Chondrocyte (in vitro differentiated cells): ENCODE results near the gene DIS3L2. TPM values are rescaled to one million over a fixed set of nuclear protein-coding genes. Genes with fewer than 3 reads are reported as not detected.
"Not testable (repeated sequence)": the region's sequence is repeated elsewhere in the genome, so short reads cannot be mapped to it uniquely, and the experiment has no call there.

ENCODE experiments used
- DNase-seq: peaks from one replicate; pipeline ENCODE4 v3.0.0; 2021; ENCODE audit warnings: mixed read lengths, low spot score
- H3K27ac Mint-ChIP-seq: one replicate; pipeline ENCODE4 v1.8.0; 2021; ENCODE audit warnings: mild to moderate bottlenecking, moderate library complexity, mixed read lengths; ENCODE audit not compliant: unreplicated experiment
- H3K27me3 Mint-ChIP-seq: 2 replicates; pipeline ENCODE4 v1.8.0; 2021; ENCODE audit warnings: low read depth, mixed read lengths
- H3K36me3 Mint-ChIP-seq: 2 replicates; pipeline ENCODE4 v1.8.0; 2021; ENCODE audit warnings: low read depth, mixed read lengths
- H3K4me1 Mint-ChIP-seq: 2 replicates; pipeline ENCODE4 v1.8.0; 2021; ENCODE audit warnings: low read depth, mild to moderate bottlenecking, mixed read lengths
- H3K4me3 Mint-ChIP-seq: one replicate; pipeline ENCODE4 v1.8.0; 2021; ENCODE audit warnings: mild to moderate bottlenecking, moderate library complexity, mixed read lengths; ENCODE audit not compliant: unreplicated experiment
- H3K9me3 Mint-ChIP-seq: 2 replicates; pipeline ENCODE4 v1.8.0; 2021; ENCODE audit warnings: low read depth, mixed read lengths
- total RNA-seq: library from RNA; stranded (reverse); gene quantifications from 3 replicates; pipeline ENCODE4 v1.2.1, GENCODE V29; 2021
- TF ChIP-seq, protein P1 (sequence below): fragments of 200-600 bp; sonication (generic); IDR thresholded peaks from 2 replicates; pipeline ENCODE4 v1.5.0; 2021; ENCODE audit warnings: antibody characterized with exemption, mild to moderate bottlenecking, moderate library complexity

DIS3L2 gene
- total RNA-seq, 1 donor from 2014 or later = 17.5 TPM

DNA sequence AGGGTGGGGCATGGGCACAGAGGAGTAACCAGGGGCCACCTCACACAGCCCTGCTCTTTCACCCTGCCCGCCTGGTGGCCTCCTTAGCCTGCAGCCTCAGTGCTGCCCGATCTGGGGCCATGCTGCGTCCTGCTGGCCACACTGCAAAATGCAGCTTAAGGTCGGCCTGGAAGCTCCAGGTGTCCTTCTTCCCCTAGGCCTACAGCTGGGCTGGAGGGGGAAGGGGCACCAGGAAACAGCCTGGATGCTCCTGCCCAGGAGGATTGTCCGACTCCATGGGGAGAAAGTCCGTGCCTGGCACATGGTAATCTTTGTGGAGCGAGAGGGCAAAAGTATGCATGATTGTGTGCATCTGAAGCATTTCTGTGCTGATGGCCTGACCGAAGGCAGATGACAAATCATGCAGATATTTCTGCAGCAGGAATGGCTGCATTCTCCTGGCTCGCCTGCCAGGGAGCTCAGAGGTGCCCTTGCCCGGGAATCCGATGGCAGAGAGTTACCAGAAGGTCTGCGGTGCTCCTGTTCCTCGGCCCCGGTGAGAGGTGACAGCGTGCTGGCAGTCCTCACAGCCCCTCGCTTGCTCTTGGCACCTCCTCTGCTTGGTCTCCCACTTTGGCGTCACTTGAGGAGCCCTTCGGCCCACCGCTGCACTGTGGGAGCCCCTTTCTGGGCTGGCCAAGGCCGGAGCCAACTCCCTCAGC, 404.3 kb downstream of the DIS3L2 start:
- H3K27ac Mint-ChIP-seq = no peak overlapping the region
- no peaks in the 10 kb centered on the region for H3K9me3 Mint-ChIP-seq
- DNase-seq = peak; percentile 76
- H3K36me3 Mint-ChIP-seq = peaks cover 2% of the 10 kb centered on the region
- TF ChIP-seq, protein P1, sequence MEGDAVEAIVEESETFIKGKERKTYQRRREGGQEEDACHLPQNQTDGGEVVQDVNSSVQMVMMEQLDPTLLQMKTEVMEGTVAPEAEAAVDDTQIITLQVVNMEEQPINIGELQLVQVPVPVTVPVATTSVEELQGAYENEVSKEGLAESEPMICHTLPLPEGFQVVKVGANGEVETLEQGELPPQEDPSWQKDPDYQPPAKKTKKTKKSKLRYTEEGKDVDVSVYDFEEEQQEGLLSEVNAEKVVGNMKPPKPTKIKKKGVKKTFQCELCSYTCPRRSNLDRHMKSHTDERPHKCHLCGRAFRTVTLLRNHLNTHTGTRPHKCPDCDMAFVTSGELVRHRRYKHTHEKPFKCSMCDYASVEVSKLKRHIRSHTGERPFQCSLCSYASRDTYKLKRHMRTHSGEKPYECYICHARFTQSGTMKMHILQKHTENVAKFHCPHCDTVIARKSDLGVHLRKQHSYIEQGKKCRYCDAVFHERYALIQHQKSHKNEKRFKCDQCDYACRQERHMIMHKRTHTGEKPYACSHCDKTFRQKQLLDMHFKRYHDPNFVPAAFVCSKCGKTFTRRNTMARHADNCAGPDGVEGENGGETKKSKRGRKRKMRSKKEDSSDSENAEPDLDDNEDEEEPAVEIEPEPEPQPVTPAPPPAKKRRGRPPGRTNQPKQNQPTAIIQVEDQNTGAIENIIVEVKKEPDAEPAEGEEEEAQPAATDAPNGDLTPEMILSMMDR = peak; percentile 74
- H3K4me1 Mint-ChIP-seq = peaks cover 9% of the 10 kb centered on the region
- H3K27me3 Mint-ChIP-seq = no peaks in the 10 kb centered on the region
- H3K4me3 Mint-ChIP-seq = no peak overlapping the region

DNA sequence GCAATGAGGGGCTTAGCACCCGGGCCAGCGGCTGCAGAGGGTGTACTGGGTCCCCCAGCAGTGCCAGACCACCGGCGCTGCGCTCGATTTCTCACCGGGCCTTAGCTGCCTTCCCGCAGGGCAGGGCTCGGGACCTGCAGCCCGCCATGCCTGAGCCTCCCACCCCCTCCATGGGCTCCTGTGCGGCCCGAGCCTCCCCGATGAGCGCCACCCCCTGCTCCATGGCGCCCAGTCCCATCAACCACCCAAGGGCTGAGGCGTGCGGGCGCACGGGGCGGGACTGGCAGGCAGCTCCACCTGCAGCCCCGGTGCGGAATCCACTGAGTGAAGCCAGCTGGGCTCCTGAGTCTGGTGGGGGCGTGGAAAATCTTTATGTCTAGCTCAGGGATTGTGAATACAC, 404.9 kb downstream of the DIS3L2 start:
- H3K27me3 Mint-ChIP-seq, H3K9me3 Mint-ChIP-seq, H3K27ac Mint-ChIP-seq, H3K36me3 Mint-ChIP-seq, H3K4me3 Mint-ChIP-seq, H3K4me1 Mint-ChIP-seq: not testable (repeated sequence)
- peak; percentile 83 for DNase-seq

DNA sequence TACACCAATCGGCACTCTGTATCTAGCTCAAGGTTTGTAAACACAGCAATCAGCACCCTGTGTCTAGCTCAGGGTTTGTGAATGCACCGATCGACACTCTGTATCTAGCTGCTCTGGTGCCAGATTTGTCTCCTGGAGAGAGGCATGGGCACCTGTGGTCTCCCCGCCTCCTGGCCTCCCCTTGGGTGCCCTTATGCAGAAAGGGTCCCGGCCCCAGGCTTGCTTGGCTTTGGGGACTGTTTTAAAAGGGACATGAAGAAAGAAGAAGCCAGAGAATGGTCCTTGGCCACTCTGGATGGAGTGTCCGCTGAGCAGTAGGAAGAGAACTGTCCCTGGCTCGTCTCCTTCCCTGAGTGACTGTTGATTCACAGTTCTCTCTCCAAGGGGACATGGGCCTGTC, 405.5 kb downstream of the DIS3L2 start:
- H3K36me3 Mint-ChIP-seq = peaks cover 2% of the 10 kb centered on the region
- H3K4me3 Mint-ChIP-seq = no peak overlapping the region
- H3K27me3 Mint-ChIP-seq = no peaks in the 10 kb centered on the region
- TF ChIP-seq, protein P1 = no peak
- peak; percentile 68 for DNase-seq
- H3K27ac Mint-ChIP-seq = no peak overlapping the region
- H3K9me3 Mint-ChIP-seq = no peaks in the 10 kb centered on the region
- peaks cover 9% of the 10 kb centered on the region for H3K4me1 Mint-ChIP-seq

DNA sequence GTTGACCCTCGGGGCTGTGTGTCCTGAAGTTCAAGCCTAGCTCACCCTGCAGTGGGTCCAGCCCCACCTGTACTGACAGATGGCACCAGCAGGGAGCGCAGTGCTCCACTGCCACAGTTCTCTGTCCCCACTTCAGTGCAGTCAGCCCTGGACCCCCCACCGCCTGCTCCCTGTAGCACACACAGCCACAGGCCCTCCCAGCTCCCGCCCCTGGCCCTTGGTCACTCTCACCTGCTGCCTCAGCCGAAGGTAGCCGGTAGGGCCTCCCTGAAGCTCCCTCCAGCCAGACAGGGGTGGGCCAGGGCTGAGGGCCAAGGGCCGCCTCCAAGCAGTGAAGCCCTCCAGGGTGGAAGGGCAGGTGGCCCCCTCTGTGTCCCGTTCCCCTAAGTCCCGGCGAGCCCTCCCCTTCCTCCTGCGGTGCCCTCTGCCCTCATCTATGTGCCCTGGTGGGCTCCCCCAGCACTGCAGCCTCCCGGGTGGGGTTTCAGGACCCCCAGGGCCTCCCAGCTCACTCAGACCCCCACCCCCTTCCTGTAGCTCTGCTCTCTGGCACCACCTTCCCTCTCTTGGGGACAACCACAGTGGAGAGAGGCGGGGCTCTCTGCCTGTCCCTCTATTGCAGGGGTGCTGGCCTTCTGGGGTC, 406.2 kb downstream of the DIS3L2 start:
- Mint-ChIP-seq H3K9me3 (no peaks in the 10 kb centered on the region), H3K27ac (no peak overlapping the region), H3K36me3 (no peaks in the 10 kb centered on the region), H3K4me3 (no peak overlapping the region), H3K27me3 (no peaks in the 10 kb centered on the region), H3K4me1 (peaks cover 9% of the 10 kb centered on the region)
- TF ChIP-seq, protein P1 = peak; percentile 55
- DNase-seq = peak; percentile 92

DNA sequence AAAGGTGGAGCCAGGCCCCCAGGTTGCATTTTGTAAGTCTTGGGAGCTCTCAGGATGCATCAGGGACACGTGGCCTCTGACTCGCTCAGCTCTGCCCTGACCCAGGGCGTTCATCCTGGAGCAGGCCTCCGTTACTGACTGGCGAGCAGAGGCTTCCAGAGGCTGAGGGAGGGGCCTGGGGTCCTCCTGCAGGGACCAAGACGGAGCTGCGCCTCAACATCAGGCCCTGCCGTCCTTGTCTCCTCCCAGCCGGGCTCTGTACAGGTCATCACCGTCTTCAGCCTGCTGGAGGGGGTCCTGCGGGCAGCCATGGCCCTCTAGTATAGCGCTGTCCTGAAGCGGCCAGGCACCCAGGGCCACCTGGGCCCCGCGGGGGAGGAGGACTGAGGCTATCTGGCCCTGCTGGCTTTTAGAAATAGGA, 406.8 kb downstream of the DIS3L2 start:
- peak; percentile 75 for DNase-seq
- no peak overlapping the region for H3K27ac Mint-ChIP-seq
- no peaks in the 10 kb centered on the region for H3K36me3 Mint-ChIP-seq
- H3K4me1 Mint-ChIP-seq = peaks cover 9% of the 10 kb centered on the region
- H3K27me3 Mint-ChIP-seq = no peaks in the 10 kb centered on the region
- no peaks in the 10 kb centered on the region for H3K9me3 Mint-ChIP-seq
- TF ChIP-seq, protein P1 = no peak
- H3K4me3 Mint-ChIP-seq = no peak overlapping the region
